Measurements from ENCODE around the gene SLC38A2.

Gene SLC38A2

GRCh38 chr12:46374310-46374709, 1.7 kb upstream of the SLC38A2 start:
- no peak for DNase-seq

GRCh38 chr12:46373301-46374296, 1.0 kb upstream of the SLC38A2 start:
- peak; percentile 48 for DNase-seq

GRCh38 chr12:46371718-46372543, 642 bp downstream of the SLC38A2 start:
- DNase-seq, result no peak

- DNase-seq, result peak; percentile 89
These were observed 1.5 kb downstream of the SLC38A2 start for GRCh38 chr12:46370792-46371717.

- DNase-seq, result no peak
These were observed 2.2 kb downstream of the SLC38A2 start for GRCh38 chr12:46370380-46370734.

- no peak for DNase-seq
These were observed 2.8 kb downstream of the SLC38A2 start for GRCh38 chr12:46369474-46370379.

GRCh38 chr12:46369095-46369473, 3.5 kb downstream of the SLC38A2 start:
- DNase-seq, result no peak

- no peak for DNase-seq
These were observed 3.9 kb downstream of the SLC38A2 start for GRCh38 chr12:46368684-46369083.

- DNase-seq, result no peak
These were observed 4.4 kb downstream of the SLC38A2 start for GRCh38 chr12:46368138-46368537.

- DNase-seq, result no peak
These were observed 5.1 kb downstream of the SLC38A2 start for GRCh38 chr12:46367351-46368029.

- DNase-seq, result no peak
These were observed 5.8 kb downstream of the SLC38A2 start for GRCh38 chr12:46366771-46367170.

- no peak for DNase-seq
These were observed 6.6 kb downstream of the SLC38A2 start for GRCh38 chr12:46365951-46366379.

GRCh38 chr12:46364777-46365580, 7.6 kb downstream of the SLC38A2 start:
- no peak for DNase-seq

- DNase-seq, result no peak
These were observed 8.3 kb downstream of the SLC38A2 start for GRCh38 chr12:46364300-46364696.

GRCh38 chr12:46363582-46364299, 8.8 kb downstream of the SLC38A2 start:
- no peak for DNase-seq

GRCh38 chr12:46362895-46363581, 9.5 kb downstream of the SLC38A2 start:
- DNase-seq, result no peak

GRCh38 chr12:46361667-46362034, 10.9 kb downstream of the SLC38A2 start:
- DNase-seq, result no peak

- no peak for DNase-seq
These were observed 11.5 kb downstream of the SLC38A2 start for GRCh38 chr12:46360908-46361666.
